SK-N-SH (cell line): Measurements from ENCODE around the gene AAGAB. TPM values are rescaled to one million over a fixed set of nuclear protein-coding genes. Genes with fewer than 3 reads are reported as not detected.

Experiments used
- CTCF ChIA-PET: fragments of 300-600, 350-600 bp; formaldehyde crosslinking; extraction: SDS; loops from one replicate; lab custom pipeline; 2021; lab: Yijun Ruan, JAX
- POLR2A ChIA-PET: fragments of 350-600 bp; sonication (Branson Sonifier 250); formaldehyde crosslinking; extraction: SDS; loops from one replicate; lab custom pipeline; 2020; ENCODE audit warnings: antibody characterized with exemption, inconsistent platforms; lab: Yijun Ruan, JAX
- DNase-seq: peaks from one replicate; pipeline ENCODE4 v3.0.0; 2012
- H2AFZ ChIP-seq: fragments of 200-600 bp; sonication (generic); 2 replicates; pipeline ENCODE4 v1.8.1; 2016; ENCODE audit warnings: antibody characterized with exemption, mild to moderate bottlenecking, low read depth
- H3F3A ChIP-seq: fragments of 200-600 bp; sonication (generic); replicated peaks from 2 replicates; pipeline ENCODE3; 2016; ENCODE audit warnings: antibody characterized with exemption, mild to moderate bottlenecking; ENCODE audit not compliant: insufficient read depth
- H3K27ac ChIP-seq, 2 experiments: fragments of 200-500 bp in 1 of 2; fragments of 200-600 bp in 1 of 2; sonication (Bioruptor generic) in 1 of 2; sonication (generic), shearing (Covaris generic) in 1 of 2; 2 replicates each; pipeline versions ENCODE4 v1.5.1 to v1.6.1; 2014 to 2016; ENCODE audit warnings: low read depth in 2 of 2, inconsistent platforms in 1 of 2, low read length in 1 of 2, mild to moderate bottlenecking in 1 of 2, mixed read lengths in 1 of 2
- H3K27me3 ChIP-seq: fragments of 200-600 bp; sonication (generic), shearing (Covaris generic); 2 replicates; pipeline ENCODE4 v1.6.1; 2016; ENCODE audit warnings: mixed run types; ENCODE audit not compliant: insufficient read depth
- H3K36me3 ChIP-seq, 2 experiments: fragments of 200-500 bp in 1 of 2; fragments of 200-600 bp in 1 of 2; sonication (Bioruptor generic) in 1 of 2; sonication (generic) in 1 of 2; replicated peaks in 1 of 2; 2 replicates each; pipeline versions ENCODE3 to v1.5.1; 2014 to 2016; ENCODE audit warnings: low read length in 1 of 2, mild to moderate bottlenecking in 1 of 2; ENCODE audit not compliant: insufficient read depth in 2 of 2, control insufficient read depth in 1 of 2
- H3K4me1 ChIP-seq, 2 experiments: fragments of 200-500 bp in 1 of 2; fragments of 200-600 bp in 1 of 2; sonication (Bioruptor generic) in 1 of 2; sonication (generic), shearing (Covaris generic) in 1 of 2; 2 replicates each; pipeline versions ENCODE4 v1.5.1 to v1.6.1; 2014 to 2016; ENCODE audit warnings: low read depth in 1 of 2, low read length in 1 of 2, mixed run types in 1 of 2; ENCODE audit not compliant: insufficient read depth in 2 of 2, control insufficient read depth in 1 of 2
- H3K4me2 ChIP-seq: fragments of 200-600 bp; sonication (generic), shearing (Covaris generic); 2 replicates; pipeline ENCODE4 v1.6.1; 2017; ENCODE audit warnings: mixed run types
- H3K4me3 ChIP-seq, 2 experiments: fragments of 200-500 bp in 1 of 2; fragments of 200-600 bp in 1 of 2; sonication (Bioruptor generic) in 1 of 2; sonication (generic), shearing (Covaris generic) in 1 of 2; 2 replicates each; pipeline versions ENCODE4 v1.5.1 to v1.8.1; 2014 to 2016; ENCODE audit warnings: low read depth in 2 of 2, inconsistent platforms in 1 of 2, low read length in 1 of 2, mild to moderate bottlenecking in 1 of 2, mixed read lengths in 1 of 2, moderate library complexity in 1 of 2
- H3K79me2 ChIP-seq: fragments of 200-600 bp; sonication (generic); 2 replicates; pipeline ENCODE4 v1.8.1; 2017; ENCODE audit warnings: mild to moderate bottlenecking; ENCODE audit not compliant: insufficient read depth
- H3K9ac ChIP-seq: fragments of 200-600 bp; sonication (generic); 2 replicates; pipeline ENCODE4 v1.6.1; 2017; ENCODE audit warnings: mixed run types
- H3K9me2 ChIP-seq: fragments of 200-600 bp; sonication (generic); 2 replicates; pipeline ENCODE4 v1.6.1; 2017; ENCODE audit warnings: mixed run types
- H3K9me3 ChIP-seq: fragments of 200-600 bp; sonication (generic); 2 replicates; pipeline ENCODE4 v1.6.1; 2017; ENCODE audit warnings: mixed run types, mild to moderate bottlenecking, moderate library complexity
- H4K20me1 ChIP-seq: fragments of 200-600 bp; sonication (generic); 2 replicates; pipeline ENCODE4 v1.6.1; 2017; ENCODE audit warnings: mild to moderate bottlenecking, mixed run types; ENCODE audit not compliant: insufficient read depth
- CTCF ChIP-seq: fragments of 200-600 bp; sonication (generic); IDR thresholded peaks from 2 replicates; pipeline ENCODE4 v1.6.1; 2017; ENCODE audit warnings: antibody characterized with exemption, mild to moderate bottlenecking, moderate library complexity
- ELF1 ChIP-seq: IDR thresholded peaks from 2 replicates; pipeline ENCODE4 v1.4.0; 2012
- EP300 ChIP-seq, 2 experiments: IDR thresholded peaks; 2 replicates each; pipeline versions ENCODE4 v1.4.0 to v1.6.1; 2012; ENCODE audit warnings: borderline replicate concordance in 1 of 2, low read depth in 1 of 2, low read length in 1 of 2
- FOSL2 ChIP-seq: IDR thresholded peaks from 2 replicates; pipeline ENCODE4 v1.4.0; 2012; ENCODE audit warnings: low read depth, mild to moderate bottlenecking, moderate library complexity, borderline replicate concordance
- GABPA ChIP-seq: IDR thresholded peaks from 2 replicates; pipeline ENCODE4 v1.4.0; 2012; ENCODE audit warnings: low read depth, mild to moderate bottlenecking
- GATA2 ChIP-seq: sonication (generic); formaldehyde crosslinking; IDR thresholded peaks from 2 replicates; pipeline ENCODE4 v1.5.0; 2020; ENCODE audit warnings: mild to moderate bottlenecking, missing genetic modification reagents
- IRF3 ChIP-seq: fragments of 150-350 bp; IDR thresholded peaks from 2 replicates; pipeline ENCODE4 v1.6.1; 2016; ENCODE audit warnings: mild to moderate bottlenecking, low read depth, low read length
- MAX ChIP-seq: IDR thresholded peaks from 2 replicates; pipeline ENCODE4 v1.4.0; 2012; ENCODE audit warnings: low read depth
- MEF2A ChIP-seq: IDR thresholded peaks from 2 replicates; pipeline ENCODE4 v1.4.0; 2012; ENCODE audit warnings: low read depth, borderline replicate concordance
- NFIC ChIP-seq: IDR thresholded peaks from 2 replicates; pipeline ENCODE4 v1.4.0; 2012; ENCODE audit warnings: borderline replicate concordance
- NRF1 ChIP-seq: IDR thresholded peaks from 2 replicates; pipeline ENCODE4 v1.6.1; 2012; ENCODE audit warnings: low read depth, mild to moderate bottlenecking, low read length
- PBX3 ChIP-seq: IDR thresholded peaks from 2 replicates; pipeline ENCODE4; 2012
- POLR2AphosphoS5 ChIP-seq: IDR thresholded peaks from 2 replicates; pipeline ENCODE4 v1.6.1; 2012; ENCODE audit warnings: low read depth, low read length
- RAD21 ChIP-seq: IDR thresholded peaks from 2 replicates; pipeline ENCODE4 v1.6.1; 2012; ENCODE audit warnings: mild to moderate bottlenecking, low read length
- RCOR1 ChIP-seq: fragments of 150-350 bp; IDR thresholded peaks from 2 replicates; pipeline ENCODE4 v1.6.1; 2017; ENCODE audit warnings: antibody characterized with exemption, low read length
- RFX5 ChIP-seq: IDR thresholded peaks from 2 replicates; pipeline ENCODE4 v1.6.1; 2012; ENCODE audit warnings: mild to moderate bottlenecking, improper control_type of control experiment, low read length
- TCF12 ChIP-seq: IDR thresholded peaks from 2 replicates; pipeline ENCODE4 v1.4.0; 2012
- TEAD4 ChIP-seq: IDR thresholded peaks from 2 replicates; pipeline ENCODE4 v1.4.0; 2012; ENCODE audit warnings: mild to moderate bottlenecking, borderline replicate concordance; ENCODE audit not compliant: insufficient read depth
- YY1 ChIP-seq: IDR thresholded peaks from 2 replicates; pipeline ENCODE4 v1.4.0; 2012; ENCODE audit warnings: low read depth, mild to moderate bottlenecking
- WGBS: methylation state at CpG from one replicate; pipeline ENCODE4 v1.1.6; 2017; ENCODE audit warnings: low lambda C conversion rate; 5-methylcytosine and 5-hydroxymethylcytosine counted together
- polyA plus RNA-seq, 3 experiments: library from polyadenylated mRNA; depleted of rRNA; stranded (reverse); fragments of >200 nt; gene quantifications; 2 replicates each; pipeline ENCODE4 v1.2.3, GENCODE V29; 2012

The AAGAB gene
- polyA plus RNA-seq, 1 of the 3 experiments (the other 2 are of a cell fraction): 24.9 TPM

- H3K27me3 ChIP-seq: no peaks in the 10 kb centered on the region
- no peaks in the 10 kb centered on the region for H3K9me3 ChIP-seq
- H2AFZ ChIP-seq: no peak overlapping the region
- 91% methylated on average over 3 of the region's 3 CpGs for WGBS
- TF ChIP-seq RCOR1: no peak
- H3K9me2 ChIP-seq: no peaks in the 10 kb centered on the region
- no peak overlapping the region for H3K27ac ChIP-seq
- peaks cover 14 to 28% of the 10 kb centered on the region in 2 experiments; a peak in 2 of 4 replicates for H3K4me1 ChIP-seq
- no peak overlapping the region for H3K4me2 ChIP-seq
- no peaks in the 10 kb centered on the region for H4K20me1 ChIP-seq
- H3K9ac ChIP-seq: no peak overlapping the region
- H3K79me2 ChIP-seq: peaks cover 89% of the 10 kb centered on the region
- no peak overlapping the region for H3K4me3 ChIP-seq
- ChIA-PET POLR2A (no interaction called here), CTCF (interaction anchor here (2.0 kb wide), 1 partner anchor 83 kb away, joined by 6 read pairs; no protein-coding TSS in a partner anchor)
- no peak for DNase-seq
- no peaks in the 10 kb centered on the region for H3F3A ChIP-seq
- peaks cover 0 to 17% of the 10 kb centered on the region in 2 experiments for H3K36me3 ChIP-seq
These were observed 97.6 kb downstream of the AAGAB start for GRCh38 chr15:67156834-67157233.

GRCh38 chr15:67156426-67156825 lies 98.0 kb downstream of the AAGAB start:
- no peak overlapping the region for H3K4me2 ChIP-seq
- no peaks in the 10 kb centered on the region for H3F3A ChIP-seq
- TF ChIP-seq TEAD4: no peak
- no peak for TF ChIP-seq GATA2 (CRISPR knock-in tag)
- no peak for TF ChIP-seq EP300 (IDR thresholded peaks at IDR 0.05; ENCODE audit: borderline replicate concordance in 1 of 2, low read depth in 1 of 2, low read length in 1 of 2)
- no peak for TF ChIP-seq RCOR1
- TF ChIP-seq MEF2A: no peak
- TF ChIP-seq MAX: no peak
- H3K27ac ChIP-seq: no peak overlapping the region
- ChIA-PET CTCF (interaction anchor here (2.0 kb wide), 1 partner anchor 84 kb away, joined by 6 read pairs; no protein-coding TSS in a partner anchor), POLR2A (no interaction called here)
- H3K4me1 ChIP-seq: peaks cover 14 to 28% of the 10 kb centered on the region in 2 experiments; a peak in 2 of 4 replicates
- H3K79me2 ChIP-seq: peaks cover 89% of the 10 kb centered on the region
- 95% methylated on average over 2 of the region's 2 CpGs for WGBS
- DNase-seq: no peak
- H3K9ac ChIP-seq: no peak overlapping the region
- no peaks in the 10 kb centered on the region for H3K27me3 ChIP-seq
- H4K20me1 ChIP-seq: no peaks in the 10 kb centered on the region
- peaks cover 0 to 17% of the 10 kb centered on the region in 2 experiments for H3K36me3 ChIP-seq
- H3K9me2 ChIP-seq: no peaks in the 10 kb centered on the region
- H2AFZ ChIP-seq: no peak overlapping the region
- no peaks in the 10 kb centered on the region for H3K9me3 ChIP-seq
- no peak overlapping the region for H3K4me3 ChIP-seq

GRCh38 chr15:67154249-67154648 lies 100.2 kb downstream of the AAGAB start:
- POLR2A ChIA-PET: no interaction called here
- H2AFZ ChIP-seq: no peak overlapping the region
- H3K27ac ChIP-seq: no peak overlapping the region
- peaks cover 16 to 30% of the 10 kb centered on the region in 2 experiments for H3K4me1 ChIP-seq
- no peaks in the 10 kb centered on the region for H3K27me3 ChIP-seq
- H3K9ac ChIP-seq: no peak overlapping the region
- peaks cover 79% of the 10 kb centered on the region for H3K79me2 ChIP-seq
- H3K36me3 ChIP-seq: peaks cover 0 to 17% of the 10 kb centered on the region in 2 experiments
- H3F3A ChIP-seq: peaks cover 15% of the 10 kb centered on the region
- DNase-seq: no peak
- H3K4me2 ChIP-seq: no peak overlapping the region
- H3K9me3 ChIP-seq: no peaks in the 10 kb centered on the region
- no peaks in the 10 kb centered on the region for H3K9me2 ChIP-seq
- H3K4me3 ChIP-seq: no peak overlapping the region
- no peaks in the 10 kb centered on the region for H4K20me1 ChIP-seq
- CTCF ChIA-PET: interaction anchor here (0.9 kb wide), 1 partner anchor 208 kb away, joined by 3 read pairs; no protein-coding TSS in a partner anchor
- TF ChIP-seq CTCF (no peak), GABPA (no peak), POLR2AphosphoS5 (no peak), NRF1 (no peak), MEF2A (no peak), YY1 (no peak), RAD21 (no peak), TCF12 (no peak), TEAD4 (no peak), PBX3 (no peak), RCOR1 (no peak), NFIC (no peak), FOSL2 (no peak), GATA2 (CRISPR knock-in tag) (no peak), IRF3 (no peak), RFX5 (no peak), ELF1 (no peak)
